Vagina (tissue), 2 donors: ENCODE measurements around the gene E4F1. TPM values are rescaled to one million over a fixed set of nuclear protein-coding genes. Genes with fewer than 3 reads are reported as not detected.

Experiments
- DNase-seq, 2 donors: peaks; one replicate each; pipeline ENCODE4 v3.0.0-alpha.2; 2017; ENCODE audit errors: extremely low spot score in 2 of 2
- H3K27ac ChIP-seq: fragments of 200-600 bp; sonication (generic); one replicate; pipeline ENCODE4 v1.5.1; 2019
- H3K27me3 ChIP-seq: fragments of 200-600 bp; sonication (generic); one replicate; pipeline ENCODE4 v1.5.1; 2019
- H3K36me3 ChIP-seq, 2 donors: fragments of 200-600 bp; sonication (generic); one replicate each; pipeline ENCODE4 v1.5.1; 2017 to 2019
- H3K4me1 ChIP-seq: fragments of 200-600 bp; sonication (generic); one replicate; pipeline ENCODE4 v1.5.1; 2019
- H3K4me3 ChIP-seq, 2 donors: fragments of 200-600 bp; sonication (generic); 1 replicate in 1 of 2; 2 replicates in 1 of 2; pipeline ENCODE4 v1.5.1; 2016 to 2019
- H3K9me3 ChIP-seq: fragments of 200-600 bp; sonication (generic); one replicate; pipeline ENCODE4 v1.5.1; 2019
- CTCF ChIP-seq, 3 experiments: fragments of 450-650 bp in 2 of 3; fragments of 200-600 bp in 1 of 3; sonication (generic) in 1 of 3; IDR thresholded peaks; one replicate each; pipeline ENCODE4 v1.5.1; 2017 to 2019; ENCODE audit warnings: antibody characterized with exemption in 3 of 3, mild to moderate bottlenecking in 2 of 3, moderate library complexity in 2 of 3
- POLR2A ChIP-seq, 2 donors: fragments of 450-650 bp; IDR thresholded peaks; one replicate each; pipeline ENCODE4 v1.6.1; 2017; ENCODE audit warnings: antibody characterized with exemption in 2 of 2, mild to moderate bottlenecking in 2 of 2, moderate library complexity in 2 of 2
- POLR2AphosphoS5 ChIP-seq, 2 donors: sonication (generic); formaldehyde crosslinking; IDR thresholded peaks; one replicate each; pipeline ENCODE4 v1.9.0; 2017; ENCODE audit warnings: antibody characterized with exemption in 2 of 2, mild to moderate bottlenecking in 2 of 2, low read depth in 1 of 2; ENCODE audit not compliant: insufficient read depth in 1 of 2
- intact Hi-C: fragments of 100-400 bp; cut with DNase I; formaldehyde crosslinking; loops from one replicate; pipeline ENCODE4 v1.15.1; 2023
- total RNA-seq: library from RNA; depleted of rRNA; stranded (reverse); fragments of >200 nt; gene quantifications from one replicate; pipeline ENCODE4 v1.2.3, GENCODE V29; 2016

Gene E4F1
- total RNA-seq, 1 donor from 2014 or later: 70.0 TPM

GRCh38 chr16:2280981-2281542, 57.7 kb downstream of the E4F1 start:
- H3K36me3 ChIP-seq: no peaks in the 10 kb centered on the region
- no peaks in the 10 kb centered on the region for H3K27me3 ChIP-seq
- intact Hi-C loops: no loop called here
- TF ChIP-seq POLR2A (IDR thresholded peaks at IDR 0.05) (no peak), POLR2AphosphoS5 (IDR thresholded peaks at IDR 0.05; ENCODE audit: insufficient read depth in 1 of 2, low read depth in 1 of 2) (no peak), CTCF (IDR thresholded peaks at IDR 0.05) (no peak)
- H3K27ac ChIP-seq: no peak overlapping the region
- H3K9me3 ChIP-seq: no peaks in the 10 kb centered on the region
- no peaks in the 10 kb centered on the region for H3K4me1 ChIP-seq
- DNase-seq: no peak
- H3K4me3 ChIP-seq: no peak overlapping the region

- DNase-seq: no peak
- H3K27me3 ChIP-seq: no peaks in the 10 kb centered on the region
- H3K4me1 ChIP-seq: no peaks in the 10 kb centered on the region
- no peaks in the 10 kb centered on the region for H3K36me3 ChIP-seq
- no peaks in the 10 kb centered on the region for H3K9me3 ChIP-seq
- H3K4me3 ChIP-seq: no peak overlapping the region
- intact Hi-C loops: no loop called here
- no peak overlapping the region for H3K27ac ChIP-seq
- TF ChIP-seq POLR2A (IDR thresholded peaks at IDR 0.05): no peak
- TF ChIP-seq CTCF (IDR thresholded peaks at IDR 0.05): no peak
- no peak for TF ChIP-seq POLR2AphosphoS5 (IDR thresholded peaks at IDR 0.05; ENCODE audit: insufficient read depth in 1 of 2, low read depth in 1 of 2)
Observed at GRCh38 chr16:2282262-2282661, 58.9 kb downstream of the E4F1 start.

- DNase-seq: no peak
- H3K4me3 ChIP-seq: no peak overlapping the region
- no peak overlapping the region for H3K27ac ChIP-seq
- no peaks in the 10 kb centered on the region for H3K36me3 ChIP-seq
- no peaks in the 10 kb centered on the region for H3K4me1 ChIP-seq
- no peaks in the 10 kb centered on the region for H3K27me3 ChIP-seq
- TF ChIP-seq POLR2A (IDR thresholded peaks at IDR 0.05): no peak
- TF ChIP-seq CTCF (IDR thresholded peaks at IDR 0.05): no peak
- TF ChIP-seq POLR2AphosphoS5 (IDR thresholded peaks at IDR 0.05; ENCODE audit: insufficient read depth in 1 of 2, low read depth in 1 of 2): no peak
- intact Hi-C loops: no loop called here
- no peaks in the 10 kb centered on the region for H3K9me3 ChIP-seq
Observed at GRCh38 chr16:2282866-2283555, 59.6 kb downstream of the E4F1 start.

GRCh38 chr16:2284001-2284770, 60.8 kb downstream of the E4F1 start:
- intact Hi-C loops: no loop called here

More at GRCh38 chr16:2284001-2284770, 60.8 kb downstream of the E4F1 start:
- Histone ChIP-seq H3K4me3 (no peak overlapping the region), H3K27me3 (no peaks in the 10 kb centered on the region), H3K27ac (no peak overlapping the region), H3K36me3 (no peaks in the 10 kb centered on the region), H3K9me3 (no peaks in the 10 kb centered on the region), H3K4me1 (no peaks in the 10 kb centered on the region)
- TF ChIP-seq POLR2A (IDR thresholded peaks at IDR 0.05) (no peak), POLR2AphosphoS5 (IDR thresholded peaks at IDR 0.05; ENCODE audit: insufficient read depth in 1 of 2, low read depth in 1 of 2) (no peak), CTCF (IDR thresholded peaks at IDR 0.05) (no peak)
- DNase-seq: no peak
